Measurements from ENCODE around the gene ELFN2.

The ELFN2 gene

DNA sequence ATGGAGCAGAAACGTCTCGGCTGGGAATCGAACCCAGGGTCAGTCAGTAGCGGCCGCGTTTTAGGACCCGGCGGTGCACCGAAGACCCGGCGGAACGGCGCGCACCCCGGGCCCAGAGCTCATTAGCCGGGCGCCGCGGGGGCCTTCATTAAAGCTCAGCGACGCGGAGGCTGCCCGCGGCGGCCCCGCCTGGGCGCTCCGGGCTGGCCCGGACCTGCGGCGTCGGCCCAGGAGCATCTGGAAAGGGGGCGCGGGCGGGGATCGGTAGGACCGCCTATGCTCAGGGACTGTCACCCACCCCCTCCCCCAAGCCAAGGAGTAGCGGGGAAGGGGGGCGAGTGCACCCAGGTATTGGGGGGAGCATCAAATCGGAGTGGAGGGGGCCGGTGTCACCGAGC lies 92.8 kb downstream of the ELFN2 start:
- Histone ChIP-seq H2AFZ (ENCODE audit: low read depth, low read length) (no peak overlapping the region), H3K27me3 (ENCODE audit: insufficient read depth, low read length, poor library complexity) (peaks cover 6% of the 10 kb centered on the region), H3K4me2 (ENCODE audit: insufficient read depth, low read length) (no peak overlapping the region), H3K4me1 (ENCODE audit: insufficient read depth, low read length) (no peaks in the 10 kb centered on the region), H3K79me2 (ENCODE audit: insufficient read depth, low read length) (no peaks in the 10 kb centered on the region), H3K27ac (ENCODE audit: low read length) (no peak overlapping the region), H3K36me3 (ENCODE audit: insufficient read depth, low read length) (no peaks in the 10 kb centered on the region), H4K20me1 (ENCODE audit: insufficient read depth, low read length) (no peaks in the 10 kb centered on the region), H3K9me3 (ENCODE audit: insufficient read depth, low read length, severe bottlenecking) (no peaks in the 10 kb centered on the region), H3K9ac (ENCODE audit: low read depth, low read length) (no peak overlapping the region), H3K4me3 (ENCODE audit: low read depth in 1 of 2, low read length in 2 of 2) (no peak overlapping the region)
- DNase-seq (no peak), ATAC-seq (ENCODE audit: insufficient read depth, low read depth) (no peak)
- TF ChIP-seq EZH2 (IDR thresholded peaks at IDR 0.05; ENCODE audit: borderline replicate concordance, low read depth, low read length, severe bottlenecking) (no peak), CTCF (IDR thresholded peaks at IDR 0.05; ENCODE audit: borderline replicate concordance, extremely low read depth, low read length, poor library complexity, severe bottlenecking) (no peak)

DNA sequence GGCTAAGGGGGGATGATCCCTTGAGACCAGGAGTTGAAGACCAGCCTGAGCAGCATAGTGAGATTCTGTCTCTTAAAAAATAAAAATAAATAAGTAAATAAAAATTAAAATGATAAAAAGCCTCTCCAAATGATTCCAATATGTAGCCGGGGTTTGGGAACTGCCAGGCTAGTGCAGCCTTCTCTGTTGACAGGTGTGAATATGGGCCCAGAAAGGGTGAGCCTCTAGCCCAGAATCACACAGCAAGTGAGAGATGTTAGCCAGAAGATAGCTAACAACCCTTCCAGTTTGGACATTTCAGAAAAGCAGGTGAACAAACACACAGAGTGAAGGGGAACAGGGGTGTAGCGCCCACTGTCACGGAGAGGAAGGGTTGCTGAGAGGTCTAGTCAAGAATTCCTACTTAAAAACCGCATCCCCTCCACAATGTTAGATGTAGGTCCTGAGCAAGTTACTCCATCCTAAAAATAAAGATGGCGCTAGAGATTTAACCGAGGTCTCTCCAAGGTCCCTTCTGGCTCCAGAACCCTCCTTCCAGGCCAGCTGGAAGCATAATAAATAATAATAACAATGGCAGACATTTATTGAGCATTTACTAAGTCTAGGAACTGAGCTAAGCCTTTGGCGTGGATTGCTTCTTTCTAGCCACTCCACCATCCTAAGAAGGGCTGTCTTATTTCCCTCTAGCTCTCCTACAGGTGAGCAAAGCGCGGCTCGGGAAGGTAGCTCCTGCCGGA lies 93.4 kb downstream of the ELFN2 start:
- H3K4me2 ChIP-seq (ENCODE audit: insufficient read depth, low read length): no peak overlapping the region
- no peaks in the 10 kb centered on the region for H3K9me3 ChIP-seq (ENCODE audit: insufficient read depth, low read length, severe bottlenecking)
- ATAC-seq (ENCODE audit: insufficient read depth, low read depth) (no peak), DNase-seq (no peak)
- no peaks in the 10 kb centered on the region for H3K79me2 ChIP-seq (ENCODE audit: insufficient read depth, low read length)
- no peaks in the 10 kb centered on the region for H4K20me1 ChIP-seq (ENCODE audit: insufficient read depth, low read length)
- H3K4me3 ChIP-seq (ENCODE audit: low read depth in 1 of 2, low read length in 2 of 2): no peak overlapping the region
- no peaks in the 10 kb centered on the region for H3K36me3 ChIP-seq (ENCODE audit: insufficient read depth, low read length)
- H3K4me1 ChIP-seq (ENCODE audit: insufficient read depth, low read length): no peaks in the 10 kb centered on the region
- peaks cover 9% of the 10 kb centered on the region for H3K27me3 ChIP-seq (ENCODE audit: insufficient read depth, low read length, poor library complexity)
- H3K9ac ChIP-seq (ENCODE audit: low read depth, low read length): no peak overlapping the region
- H3K27ac ChIP-seq (ENCODE audit: low read length): no peak overlapping the region
- no peak overlapping the region for H2AFZ ChIP-seq (ENCODE audit: low read depth, low read length)
- TF ChIP-seq CTCF (IDR thresholded peaks at IDR 0.05; ENCODE audit: borderline replicate concordance, extremely low read depth, low read length, poor library complexity, severe bottlenecking) (no peak), EZH2 (IDR thresholded peaks at IDR 0.05; ENCODE audit: borderline replicate concordance, low read depth, low read length, severe bottlenecking) (no peak)

DNA sequence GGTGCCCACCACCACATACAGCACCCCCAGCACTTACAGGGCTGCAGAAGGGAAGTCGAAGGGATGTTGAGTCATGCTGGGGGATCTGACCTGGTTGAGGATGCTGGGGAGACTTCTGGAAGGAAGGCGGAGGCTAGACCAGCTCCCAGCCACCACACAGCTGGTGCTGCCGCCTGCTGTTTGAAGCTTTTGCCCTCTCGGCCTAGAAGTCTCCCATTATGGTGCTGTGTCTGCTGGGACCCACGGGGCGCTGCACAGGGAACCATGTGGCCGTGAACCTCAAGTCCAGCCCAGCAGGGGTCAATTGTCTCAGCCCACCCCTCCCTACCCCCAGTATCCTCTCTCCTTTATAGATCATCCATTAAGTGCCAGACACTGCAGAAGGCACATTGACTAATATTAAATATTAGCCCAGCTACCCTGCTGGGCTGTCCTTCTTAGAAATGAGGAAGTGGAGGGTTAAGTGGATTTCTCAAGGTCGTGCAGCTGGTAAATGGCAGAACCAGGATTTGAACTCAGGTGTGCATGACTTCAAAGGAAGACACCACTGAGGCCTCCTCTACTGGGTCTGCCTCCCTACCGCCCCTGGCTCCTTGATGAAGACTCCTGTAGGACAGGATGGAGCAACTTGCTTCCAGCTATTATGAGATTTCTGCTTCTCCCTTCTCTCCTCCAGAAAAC lies 95.3 kb downstream of the ELFN2 start:
- Histone ChIP-seq H3K36me3 (ENCODE audit: insufficient read depth, low read length) (no peaks in the 10 kb centered on the region), H2AFZ (ENCODE audit: low read depth, low read length) (no peak overlapping the region), H3K79me2 (ENCODE audit: insufficient read depth, low read length) (no peaks in the 10 kb centered on the region), H3K4me3 (ENCODE audit: low read depth in 1 of 2, low read length in 2 of 2) (no peak overlapping the region), H3K27me3 (ENCODE audit: insufficient read depth, low read length, poor library complexity) (peaks cover 13% of the 10 kb centered on the region), H4K20me1 (ENCODE audit: insufficient read depth, low read length) (no peaks in the 10 kb centered on the region), H3K4me2 (ENCODE audit: insufficient read depth, low read length) (no peak overlapping the region), H3K4me1 (ENCODE audit: insufficient read depth, low read length) (no peaks in the 10 kb centered on the region), H3K27ac (ENCODE audit: low read length) (no peak overlapping the region), H3K9me3 (ENCODE audit: insufficient read depth, low read length, severe bottlenecking) (no peaks in the 10 kb centered on the region), H3K9ac (ENCODE audit: low read depth, low read length) (no peak overlapping the region)
- TF ChIP-seq EZH2 (IDR thresholded peaks at IDR 0.05; ENCODE audit: borderline replicate concordance, low read depth, low read length, severe bottlenecking) (no peak), CTCF (IDR thresholded peaks at IDR 0.05; ENCODE audit: borderline replicate concordance, extremely low read depth, low read length, poor library complexity, severe bottlenecking) (no peak)
- DNase-seq: no peak
- ATAC-seq (ENCODE audit: insufficient read depth, low read depth): no peak
